Activated naive CD4-positive, alpha-beta T cell treated with anti-CD3 and anti-CD28 coated beads, Interleukin-2, amount 50 U/mL, for 16 hours (primary cell): ENCODE results near the gene DYNLRB1.

Experiments used
- DNase-seq: peaks from one replicate; pipeline ENCODE4 v3.0.0-alpha.2; 2020

The DYNLRB1 gene

DNA sequence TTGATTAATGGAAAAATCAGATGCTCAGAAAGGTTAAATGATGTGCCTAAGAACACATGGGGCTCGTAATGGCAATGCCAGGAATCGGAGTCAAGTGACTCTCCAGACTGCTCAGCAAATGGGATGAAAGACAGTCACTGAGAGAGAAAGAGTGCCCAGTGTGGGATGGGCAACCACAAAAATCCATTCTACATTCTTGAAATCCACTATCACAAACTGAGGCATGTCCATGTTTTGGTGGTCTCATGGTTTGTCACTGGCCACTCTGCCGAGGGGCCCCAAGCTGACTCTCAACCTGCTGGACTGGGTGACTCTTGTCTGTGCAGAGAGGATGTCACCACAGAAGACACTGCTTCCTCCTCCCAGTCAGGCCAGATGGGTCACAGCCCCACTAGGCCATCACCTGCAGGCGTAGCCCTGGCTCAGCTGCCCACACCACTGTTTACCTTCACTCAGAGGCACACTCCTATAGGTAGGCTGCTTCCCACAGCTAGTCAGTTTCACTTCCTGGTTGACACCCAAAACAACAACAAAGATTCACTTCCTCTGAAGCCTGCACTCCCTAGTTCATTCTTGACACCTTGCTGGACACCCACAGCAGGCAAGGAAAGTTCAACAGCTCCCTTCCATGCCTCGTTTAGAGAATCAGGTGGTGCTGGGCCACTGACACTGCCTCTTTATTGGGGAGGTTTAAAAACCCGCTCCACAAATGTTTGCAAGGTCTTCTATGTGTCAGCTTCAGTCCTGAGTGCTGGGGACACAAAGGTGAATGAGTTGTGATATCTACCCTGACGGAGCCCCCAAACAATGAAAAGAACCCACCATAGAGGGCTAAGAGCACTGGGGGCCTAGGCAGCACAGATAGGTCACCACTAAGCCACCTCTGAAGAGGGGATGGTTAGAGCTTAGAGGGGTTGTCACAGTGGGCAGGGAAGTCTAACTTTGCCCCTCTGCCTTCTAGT lies 64.0 kb downstream of the DYNLRB1 start:
- DNase-seq: no peak

DNA sequence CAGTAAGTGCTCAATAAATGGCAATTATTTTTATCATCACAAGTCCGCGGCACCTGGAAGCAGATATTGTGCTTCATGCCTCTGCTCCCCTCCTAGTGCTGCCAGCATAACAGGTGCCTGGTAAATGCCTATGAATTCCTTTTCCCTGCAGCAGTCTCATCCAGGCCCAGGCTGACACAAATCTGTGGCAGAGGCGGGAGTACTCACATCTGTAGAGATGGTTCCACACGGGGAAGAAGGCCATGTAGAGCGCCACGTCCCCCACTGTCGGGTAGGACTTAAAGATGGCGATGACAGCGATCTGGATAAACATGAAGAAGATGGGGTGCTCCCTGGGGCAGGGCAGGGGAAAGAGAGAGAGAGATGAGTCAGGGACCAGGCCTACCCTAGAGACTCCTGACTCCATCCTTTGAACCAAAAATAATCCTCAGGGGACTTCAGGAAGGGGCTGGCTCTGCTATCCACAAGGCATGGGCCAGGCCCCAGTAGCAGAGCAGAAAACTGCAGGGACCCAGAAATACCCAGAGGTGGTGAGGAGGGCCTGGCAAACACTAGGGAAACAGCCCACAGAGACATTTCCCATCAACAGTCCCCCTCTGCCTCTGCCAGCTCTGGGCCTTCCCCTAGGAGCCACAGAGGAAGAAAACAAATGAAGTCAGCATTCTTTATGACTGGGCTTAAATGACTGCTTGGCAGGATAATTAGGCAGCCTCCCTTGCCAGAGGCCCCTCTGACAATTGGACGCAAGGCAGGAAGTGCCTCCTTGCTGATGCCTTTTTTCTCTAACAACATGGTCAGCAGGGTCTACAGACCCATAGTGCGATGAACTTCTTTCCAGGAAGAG lies 65.3 kb downstream of the DYNLRB1 start:
- no peak for DNase-seq

DNA sequence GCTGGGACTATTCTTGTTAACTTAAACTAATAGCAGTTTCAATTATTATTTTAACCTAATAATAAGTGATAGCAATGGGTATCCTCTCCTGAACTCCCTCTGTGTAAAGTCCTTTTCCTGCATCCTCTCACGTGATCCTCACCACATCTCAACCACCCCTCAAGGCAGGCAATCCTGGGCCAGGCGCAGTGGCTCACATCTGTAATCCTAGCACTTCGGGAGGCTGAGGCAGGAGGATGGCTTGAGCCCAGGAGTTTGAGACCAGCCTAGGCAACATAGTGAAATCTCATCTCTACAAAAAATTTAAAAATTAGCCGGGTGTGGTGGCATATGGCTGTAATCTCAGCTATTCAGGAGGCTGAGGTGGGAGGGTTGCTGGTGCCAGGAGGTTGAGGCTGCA lies 66.0 kb downstream of the DYNLRB1 start:
- DNase-seq: no peak

DNA sequence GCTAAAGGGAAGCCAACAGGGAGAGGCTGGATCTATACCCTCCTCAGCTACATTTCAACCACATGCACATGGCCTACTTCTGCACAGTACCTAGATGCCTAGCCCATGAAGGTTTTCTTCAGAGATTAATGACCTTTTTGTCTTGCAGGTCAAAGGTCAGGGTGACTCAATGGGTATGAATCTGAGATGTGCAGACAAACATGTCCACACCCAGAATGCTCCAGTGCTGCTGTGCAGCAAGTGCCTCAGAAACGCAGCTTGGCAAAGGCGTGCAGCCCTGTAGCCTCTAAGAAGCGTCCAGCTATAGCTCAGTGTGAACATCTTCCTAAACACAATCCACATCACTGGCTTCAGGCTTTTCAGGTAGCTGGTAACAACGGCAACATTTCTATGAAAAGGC lies 66.7 kb downstream of the DYNLRB1 start:
- DNase-seq: no peak

DNA sequence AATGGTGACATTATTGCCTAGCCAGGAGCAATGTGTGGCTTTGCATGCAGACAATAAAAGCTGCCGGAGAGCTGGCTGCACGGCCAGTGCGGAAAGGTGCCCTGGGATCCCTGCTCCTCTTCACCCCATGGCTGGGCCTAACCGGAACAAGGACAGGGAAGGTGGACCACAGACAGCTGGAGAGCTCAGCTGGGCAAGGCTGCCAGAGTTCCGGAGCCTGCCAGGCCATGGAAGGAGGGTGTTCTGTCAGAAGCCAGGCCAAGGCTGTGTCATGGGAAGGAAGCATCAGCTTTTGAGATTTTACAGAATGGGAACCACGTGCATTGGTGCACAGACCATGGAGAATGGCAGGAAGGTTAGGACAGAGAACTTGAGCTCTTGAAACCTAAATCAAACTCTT lies 67.3 kb downstream of the DYNLRB1 start:
- DNase-seq: no peak

DNA sequence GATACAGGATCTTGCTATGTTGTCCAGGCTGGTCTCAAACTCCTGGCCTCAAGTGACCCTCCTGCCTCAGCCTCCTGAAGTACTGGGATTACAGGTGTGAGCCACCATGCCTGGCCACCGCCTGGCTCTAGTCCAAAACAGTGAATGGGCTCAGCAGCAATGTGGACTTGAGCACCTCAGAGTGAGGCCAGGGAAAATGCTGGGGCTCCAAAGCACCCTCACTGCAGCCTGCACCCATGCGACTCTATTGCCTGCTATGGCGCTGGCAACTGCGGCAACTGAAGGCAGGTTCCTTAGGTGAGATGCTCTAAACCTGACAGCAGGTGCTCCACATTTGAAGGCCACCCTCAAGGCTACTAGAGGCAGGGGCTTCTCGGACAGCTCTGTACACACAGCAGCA lies 68.8 kb downstream of the DYNLRB1 start:
- no peak for DNase-seq

DNA sequence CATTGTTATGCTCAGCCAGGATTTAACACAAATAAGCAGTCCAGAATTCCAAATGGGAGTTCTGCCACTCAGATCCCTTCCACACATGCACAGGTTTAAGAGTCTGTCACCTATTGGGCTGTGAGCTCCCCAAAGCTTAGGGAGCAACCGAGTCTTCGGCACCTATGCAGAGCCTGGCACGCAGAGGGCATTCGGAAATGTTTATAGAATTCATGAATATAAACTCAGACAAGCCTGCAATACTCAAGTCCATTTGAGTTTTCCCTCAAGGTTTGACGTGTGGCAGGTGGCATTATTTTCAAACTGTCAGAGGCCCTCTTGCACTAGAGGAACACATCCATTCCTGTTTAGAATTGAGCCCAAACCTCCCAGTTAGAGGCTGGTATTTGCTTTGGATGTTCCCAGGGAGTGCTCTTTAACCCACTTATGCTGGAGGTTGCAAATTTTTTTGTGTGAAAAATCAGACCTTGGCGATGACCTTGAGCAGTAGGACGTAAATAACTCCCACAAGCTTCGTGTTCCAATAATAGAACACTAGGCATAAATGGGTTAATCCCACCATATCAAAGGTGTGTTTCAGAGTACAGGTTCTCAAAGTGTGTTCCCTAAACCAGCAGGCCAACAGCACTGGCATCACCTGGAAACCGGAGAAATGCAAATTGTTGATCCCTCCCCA lies 70.4 kb downstream of the DYNLRB1 start:
- no peak for DNase-seq
